Psoas muscle (tissue), 8 donors: ENCODE results near the gene MRPS18A. TPM values are rescaled to one million over a fixed set of nuclear protein-coding genes. Genes with fewer than 3 reads are reported as not detected.

Source experiments
- ATAC-seq, 4 donors: fragments of 200-7000 bp; cut with Tn5 transposase; one replicate each; pipeline ENCODE4 v1.9.1; 2020; ENCODE audit warnings: moderate library complexity in 3 of 4, mild to moderate bottlenecking in 2 of 4
- DNase-seq, 2 donors: peaks; one replicate each; pipeline ENCODE4 v3.0.0-alpha.2; 2020
- H3K27ac ChIP-seq: fragments of 200-600 bp; one replicate; pipeline ENCODE4 v1.8.0; 2022
- H3K27me3 ChIP-seq, 3 donors: fragments of 200-600 bp in 1 of 3; one replicate each; pipeline versions ENCODE4 v1.6.1 to v1.8.0; 2013 to 2022; ENCODE audit warnings: low read length in 2 of 3, mild to moderate bottlenecking in 2 of 3, moderate library complexity in 1 of 3; ENCODE audit not compliant: insufficient read depth in 3 of 3
- H3K36me3 ChIP-seq, 2 donors: fragments of 200-600 bp in 1 of 2; one replicate each; pipeline versions ENCODE4 v1.6.1 to v1.8.0; 2013 to 2022; ENCODE audit warnings: low read depth in 1 of 2, mild to moderate bottlenecking in 1 of 2, moderate library complexity in 1 of 2; ENCODE audit not compliant: insufficient read depth in 1 of 2
- H3K4me1 ChIP-seq: fragments of 200-600 bp; one replicate; pipeline ENCODE4 v1.8.0; 2022
- H3K4me3 ChIP-seq: fragments of 200-600 bp; one replicate; pipeline ENCODE4 v1.8.0; 2022; ENCODE audit warnings: mild to moderate bottlenecking
- H3K9me3 ChIP-seq: fragments of 200-600 bp; one replicate; pipeline ENCODE4 v1.8.0; 2022
- CTCF ChIP-seq: fragments of 200-600 bp; IDR thresholded peaks from one replicate; pipeline ENCODE4 v1.8.0; 2022; ENCODE audit warnings: antibody characterized with exemption
- WGBS, 3 donors: extraction: QIAGEN DNeasy Blood & Tissue Kit; methylation state at CpG; one replicate each; pipeline versions ENCODE4 v1.1.6 to v1.1.7; 2013; 5-methylcytosine and 5-hydroxymethylcytosine counted together
- intact Hi-C, 2 donors: fragments of 100-400 bp; cut with DNase I; formaldehyde crosslinking; loops; one replicate each; pipeline versions ENCODE4 v1.11.0 to v1.14.2; 2022
- polyA plus RNA-seq, 3 donors: library from polyadenylated mRNA; stranded (reverse); fragments of 200-250 nt; gene quantifications; one replicate each; pipeline ENCODE4 v1.2.3, GENCODE V29; 2013
- total RNA-seq, 4 donors: library from RNA; stranded (reverse); fragmentation: NEBNext Ultra II Directional in 2 of 4; extraction: Animal tissue kit (Norgen Biotek cat#: 25700) in 2 of 4; gene quantifications; one replicate each; pipeline versions ENCODE4 v1.2.1 to v1.2.4, GENCODE V29; 2021 to 2023
- donor health status: healthy with polysubstance abuse.
- donor health status: DM: no; HTN: no; CAD: no; lungs with moderate emphysema.
- donor health status: Bipolar disorder and iron deficiency.
- donor health status: healthy.
- donor health status: DM: yes; HTN: yes; CAD: no.
- donor health status: DM: no; HTN: no; CAD: no.
- donor health status: DM: no; HTN: no; CAD: no.
- donor health status: DM: yes; HTN: yes; CAD: no.

The MRPS18A gene
- total and polyA plus RNA-seq, 7 donors, result 64.1 to 152 (median 131) TPM

- peak overlapping the region; percentile 65 for H3K27ac ChIP-seq
- peaks cover 51% of the 10 kb centered on the region for H3K4me1 ChIP-seq
- H3K4me3 ChIP-seq, result no peak overlapping the region
- 6 to 9% (median 9%) methylated on average over 8 of the region's 8 CpGs for WGBS, 3 donors
- TF ChIP-seq CTCF, result no peak
- no peaks in the 10 kb centered on the region for H3K9me3 ChIP-seq
- intact Hi-C loops, result no loop called here
- DNase-seq (peak; percentile 76 to 92), ATAC-seq (peak; percentile 44 to 76 (median 62))
- no peaks in the 10 kb centered on the region for H3K27me3 ChIP-seq
- no peaks in the 10 kb centered on the region for H3K36me3 ChIP-seq
Observed at GRCh38 chr6:43698584-43699349, 11.2 kb upstream of the MRPS18A start.

- Histone ChIP-seq H3K27me3 (no peaks in the 10 kb centered on the region), H3K36me3 (no peaks in the 10 kb centered on the region), H3K4me1 (peaks cover 45% of the 10 kb centered on the region), H3K27ac (no peak overlapping the region), H3K9me3 (no peaks in the 10 kb centered on the region), H3K4me3 (no peak overlapping the region)
- WGBS, 3 donors, result 90 to 95% (median 94%) methylated on average over 3 of the region's 3 CpGs
- ATAC-seq (no peak), DNase-seq (no peak)
- intact Hi-C loops, result no loop called here
- TF ChIP-seq CTCF, result no peak
Observed at GRCh38 chr6:43697421-43697820, 9.8 kb upstream of the MRPS18A start.

- Histone ChIP-seq H3K27me3 (no peaks in the 10 kb centered on the region), H3K4me1 (peaks cover 35% of the 10 kb centered on the region), H3K36me3 (no peaks in the 10 kb centered on the region), H3K27ac (peak overlapping the region; percentile 66), H3K9me3 (no peaks in the 10 kb centered on the region), H3K4me3 (no peak overlapping the region)
- ATAC-seq, result no peak
- 58 to 80% (median 74%) methylated on average over 4 of the region's 4 CpGs for WGBS, 3 donors
- no peak for DNase-seq
- intact Hi-C loops, result no loop called here
- no peak for TF ChIP-seq CTCF
Observed at GRCh38 chr6:43695967-43696291, 8.3 kb upstream of the MRPS18A start.

GRCh38 chr6:43695215-43695966 lies 7.8 kb upstream of the MRPS18A start:
- peaks cover 35% of the 10 kb centered on the region for H3K4me1 ChIP-seq
- intact Hi-C loops, result no loop called here
- DNase-seq, result peak in 1 of 2 donors; percentile 69

More at GRCh38 chr6:43695215-43695966, 7.8 kb upstream of the MRPS18A start:
- ATAC-seq, result peak; percentile 16 to 73 (median 43)
- 58 to 74% (median 63%) methylated on average over 9 of the region's 9 CpGs for WGBS, 3 donors
- Histone ChIP-seq H3K27me3 (no peaks in the 10 kb centered on the region), H3K4me3 (no peak overlapping the region), H3K9me3 (no peaks in the 10 kb centered on the region), H3K27ac (peak overlapping the region; percentile 66), H3K36me3 (no peaks in the 10 kb centered on the region)
- no peak for TF ChIP-seq CTCF
